ENCODE data around the gene SLC44A3. TPM values are rescaled to one million over a fixed set of nuclear protein-coding genes. Genes with fewer than 3 reads are reported as not detected.

SLC44A3 gene
- total and polyA plus RNA-seq, 2 of the 13 experiments (the other 11 are each of a cell fraction or from before 2014, with no cell fraction given), result 6.8 to 14.1 TPM

- no peak for TF ChIP-seq ZBTB46 (CRISPR knock-in tag; IDR thresholded peaks at IDR 0.05; ENCODE audit: borderline replicate concordance)
- no peak for TF ChIP-seq ZNF3 (CRISPR knock-in tag; IDR thresholded peaks at IDR 0.05)
- TF ChIP-seq ZNF672 (CRISPR knock-in tag; IDR thresholded peaks at IDR 0.05), result no peak
- no peak for TF ChIP-seq KAT2B (IDR thresholded peaks at IDR 0.05; ENCODE audit: borderline replicate concordance, low read depth, low read length)
- no peak for TF ChIP-seq ZNF530 (CRISPR knock-in tag; IDR thresholded peaks at IDR 0.05; ENCODE audit: low read depth)
- TF ChIP-seq ZFP82 (CRISPR knock-in tag; IDR thresholded peaks at IDR 0.05; ENCODE audit: borderline replicate concordance), result no peak
- peak; percentile 44; the same call in 1 of the 2 replicates for TF ChIP-seq ZNF746 (CRISPR knock-in tag; IDR thresholded peaks at IDR 0.05)
- no peak for TF ChIP-seq PRDM4 (CRISPR knock-in tag; IDR thresholded peaks at IDR 0.05; ENCODE audit: borderline replicate concordance)
- TF ChIP-seq HNF4G (IDR thresholded peaks at IDR 0.05; ENCODE audit: borderline replicate concordance, low read depth, low read length), result peak; percentile 12; the same call in 1 of the 2 replicates
- TF ChIP-seq HNF4G (CRISPR knock-in tag; IDR thresholded peaks at IDR 0.05; ENCODE audit: borderline replicate concordance, low read depth), result no peak
- TF ChIP-seq ZNF574 (CRISPR knock-in tag; IDR thresholded peaks at IDR 0.05), result no peak
- no peak for TF ChIP-seq CBX2 (IDR thresholded peaks at IDR 0.05; ENCODE audit: low read depth, low read length)
- TF ChIP-seq CBX2 (CRISPR knock-in tag; IDR thresholded peaks at IDR 0.05; ENCODE audit: low read depth), result no peak
- no peak for TF ChIP-seq MIXL1 (CRISPR knock-in tag; IDR thresholded peaks at IDR 0.05)
- no peak for TF ChIP-seq ZNF644 (CRISPR knock-in tag; IDR thresholded peaks at IDR 0.05; ENCODE audit: low read depth)
- no peak for TF ChIP-seq GABPB1 (CRISPR knock-in tag; IDR thresholded peaks at IDR 0.05)
- no peak for TF ChIP-seq ZBTB34 (CRISPR knock-in tag; IDR thresholded peaks at IDR 0.05)
- TF ChIP-seq RBM39 (IDR thresholded peaks at IDR 0.05; ENCODE audit: low read depth, low read length, poor library complexity, severe bottlenecking), result no peak
- peak; percentile 13; the same call in 1 of the 2 replicates for TF ChIP-seq STAG1 (CRISPR knock-in tag; IDR thresholded peaks at IDR 0.05)
- TF ChIP-seq ASH2L (IDR thresholded peaks at IDR 0.05; ENCODE audit: insufficient read length, low read depth, low read length), result no peak
- TF ChIP-seq RNF2 (conservative IDR thresholded peaks at IDR 0.05; ENCODE audit: low read depth), result no peak
- no peak for TF ChIP-seq MYPOP (CRISPR knock-in tag; IDR thresholded peaks at IDR 0.05)
Observed at GRCh38 chr1:94925561-94926125, 105.5 kb downstream of the SLC44A3 start (continued).

Measured in HepG2 (cell line).